Measurements from ENCODE around the gene ORC3. TPM values are rescaled to one million over a fixed set of nuclear protein-coding genes. Genes with fewer than 3 reads are reported as not detected.

The ORC3 gene
- total and polyA plus RNA-seq, 2 of the 4 experiments (the other 2 are of a cell fraction), result 22.3 to 30.6 TPM

DNA sequence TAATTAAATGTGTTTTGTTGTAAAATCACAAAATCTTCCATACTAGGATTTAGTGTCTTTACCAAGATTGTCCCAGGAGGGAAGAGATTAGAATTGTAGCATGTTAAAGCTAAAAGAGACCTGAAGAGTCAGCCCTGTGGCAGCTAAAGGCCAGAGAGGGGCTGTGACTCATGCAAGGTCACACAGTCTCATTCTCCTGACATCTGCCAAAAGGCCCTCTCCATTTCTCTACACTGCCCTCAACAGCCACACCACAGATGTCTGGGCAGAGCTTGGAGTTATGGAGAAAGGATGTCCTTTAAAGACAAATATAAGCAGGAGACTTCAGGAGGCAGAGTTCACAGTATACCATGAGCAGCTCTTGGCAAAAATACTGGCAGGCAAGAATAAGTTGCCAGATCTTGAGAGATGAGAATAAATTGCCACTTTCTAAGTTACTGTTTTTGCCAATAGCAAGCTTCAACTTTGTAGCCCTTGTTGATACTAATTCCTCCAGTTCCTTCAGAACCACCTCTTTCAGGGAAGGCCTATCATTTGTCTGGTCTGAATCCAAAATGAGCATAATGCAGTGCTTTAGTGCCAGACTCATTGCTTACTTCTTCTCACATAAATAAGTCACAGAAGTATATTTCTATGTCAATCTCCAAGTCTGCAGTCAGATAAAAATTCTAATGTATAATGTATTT lies 70.4 kb downstream of the ORC3 start (continued):
- no peak for TF ChIP-seq NFE2L2 (IDR thresholded peaks at IDR 0.05; ENCODE audit: low read depth, low read length)

DNA sequence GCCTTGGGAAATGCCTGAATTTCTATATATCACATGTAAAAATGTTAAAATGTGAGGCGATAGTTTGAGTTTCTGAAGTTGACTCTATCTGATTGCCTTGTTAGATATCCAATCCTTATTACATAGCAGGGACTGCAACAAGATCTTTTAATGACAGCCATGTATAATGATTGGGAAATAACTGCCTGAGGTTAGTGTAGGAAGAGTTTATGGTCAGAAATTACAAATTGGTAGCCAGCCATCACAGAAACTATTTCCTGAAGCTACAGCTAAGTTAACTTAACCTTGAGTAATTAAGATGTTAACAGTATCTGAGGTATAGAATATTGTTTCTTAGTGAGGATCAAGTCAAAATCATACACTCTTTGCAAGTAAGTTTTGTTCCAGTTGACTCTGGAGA lies 71.1 kb downstream of the ORC3 start:
- no peak overlapping the region for H3K56ac ChIP-seq (ENCODE audit: extremely low read depth, insufficient read depth, low read length)
- peak overlapping the region; percentile 20; the same call in 1 of the 2 replicates for H2AK5ac ChIP-seq (ENCODE audit: low read depth, low read length)
- H2BK120ac ChIP-seq (ENCODE audit: low read depth, low read length), result peak overlapping the region; percentile 72
- H4K8ac ChIP-seq (ENCODE audit: low read depth in 2 of 2, low read length in 2 of 2), result peak overlapping the region in 1 of 2 experiments; percentile 58; a peak in 2 of 4 replicates
- DNase-seq (peak; percentile 55), ATAC-seq (ENCODE audit: low read depth) (no peak)
- peaks cover 15% of the 10 kb centered on the region; the same call in 1 of the 2 replicates for H3K9me1 ChIP-seq (ENCODE audit: insufficient read depth, low read length)
- H3K27me3 ChIP-seq (ENCODE audit: control insufficient read depth, insufficient read depth, low read length), result no peaks in the 10 kb centered on the region
- H3K4ac ChIP-seq (ENCODE audit: low read depth, low read length), result peak overlapping the region; percentile 48; the same call in 1 of the 2 replicates
- H4K5ac ChIP-seq (ENCODE audit: low read depth, low read length), result no peak overlapping the region; the same call in 1 of the 2 replicates
- no TSS peak for BruUV-seq (replicated peaks)
- in situ Hi-C loops (cut with MboI; ENCODE audit: low sequenced_read_pairs) (no loop called here), intact Hi-C loops (cut with micrococcal nuclease) (no loop called here), dilution Hi-C loops (cut with HindIII; ENCODE audit: low sequenced_read_pairs, unreplicated experiment) (no loop called here)
- H3K9ac ChIP-seq (ENCODE audit: low read depth, low read length), result no peak overlapping the region
- no peak overlapping the region for H2AK9ac ChIP-seq (replicated peaks; ENCODE audit: low read depth, low read length, poor library complexity)
- ChIA-PET CTCF (interaction anchor here (0.5 to 0.6 kb wide), 2 partner anchors 10 to 39 kb away, joined by 3 to 4 read pairs; no protein-coding TSS in a partner anchor), POLR2A (ENCODE audit: unreplicated experiment) (interaction anchor here (0.5 kb wide), 1 partner anchor 1532 kb away, joined by 4 read pairs; no protein-coding TSS in a partner anchor)
- H2BK15ac ChIP-seq (ENCODE audit: low read depth, low read length), result peak overlapping the region; percentile 56; the same call in 2 of the 3 replicates
- no peaks in the 10 kb centered on the region for H3K9me3 ChIP-seq (ENCODE audit: control insufficient read depth, insufficient read depth, low read length)
- TF ChIP-seq RAD21 (IDR thresholded peaks at IDR 0.05; ENCODE audit: low read length) (no peak), MAZ (IDR thresholded peaks at IDR 0.05; ENCODE audit: borderline replicate concordance, low read depth, low read length) (no peak), CEBPB (IDR thresholded peaks at IDR 0.05; ENCODE audit: low read depth, low read length) (peak; percentile 82), BHLHE40 (IDR thresholded peaks at IDR 0.05; ENCODE audit: low read depth, low read length) (no peak)
- peak overlapping the region; percentile 87 for H2BK5ac ChIP-seq (ENCODE audit: low read depth, low read length, poor library complexity, severe bottlenecking)
- no peaks in the 10 kb centered on the region for H4K20me1 ChIP-seq (ENCODE audit: insufficient read depth, low read length)
- no peak overlapping the region for H3K4me3 ChIP-seq (ENCODE audit: insufficient read depth, low read depth, low read length)
- peak overlapping the region; percentile 8; the same call in 1 of the 2 replicates for H4K91ac ChIP-seq (ENCODE audit: insufficient read depth, low read depth, low read length)
- peaks cover 2% of the 10 kb centered on the region; the same call in 1 of the 2 replicates for H3K36me3 ChIP-seq (ENCODE audit: control insufficient read depth, insufficient read depth, low read length)
- peak overlapping the region; percentile 34 for H3K14ac ChIP-seq (replicated peaks; ENCODE audit: low read depth, low read length)
- no peak overlapping the region for H2AFZ ChIP-seq (replicated peaks; ENCODE audit: low read length, poor library complexity)
- peak overlapping the region; percentile 74; the same call in 1 of the 2 replicates for H3K27ac ChIP-seq (ENCODE audit: insufficient read depth, low read length)
- peaks cover 21% of the 10 kb centered on the region for H3K4me1 ChIP-seq (ENCODE audit: control insufficient read depth, insufficient read depth, low read length)
- WGBS, 2 experiments (ENCODE audit: extremely low coverage in 2 of 2, insufficient read length in 1 of 2), result no CpG with 5 or more reads among the region's 1 CpG
- peak overlapping the region; percentile 14; the same call in 1 of the 2 replicates for H3K4me2 ChIP-seq (ENCODE audit: low read depth, low read length)
- peak overlapping the region; percentile 55 for H3K23ac ChIP-seq (ENCODE audit: low read depth, low read length)
- H2BK20ac ChIP-seq (ENCODE audit: low read depth, low read length), result peak overlapping the region; percentile 8; the same call in 1 of the 2 replicates
- H3K18ac ChIP-seq (ENCODE audit: low read depth, low read length), result peak overlapping the region; percentile 94; the same call in 1 of the 2 replicates
- peaks cover 2 to 19% of the 10 kb centered on the region in 2 experiments; a peak in 3 of 4 replicates for H3K79me1 ChIP-seq (ENCODE audit: low read depth in 1 of 2, low read length in 2 of 2)

Data from IMR-90 (cell line).